Measurements from ENCODE around the gene GNG7. TPM values are rescaled to one million over a fixed set of nuclear protein-coding genes. Genes with fewer than 3 reads are reported as not detected.

The GNG7 gene
- total RNA-seq, 2 donors from 2014 or later, result 12.3 to 12.4 TPM

DNA sequence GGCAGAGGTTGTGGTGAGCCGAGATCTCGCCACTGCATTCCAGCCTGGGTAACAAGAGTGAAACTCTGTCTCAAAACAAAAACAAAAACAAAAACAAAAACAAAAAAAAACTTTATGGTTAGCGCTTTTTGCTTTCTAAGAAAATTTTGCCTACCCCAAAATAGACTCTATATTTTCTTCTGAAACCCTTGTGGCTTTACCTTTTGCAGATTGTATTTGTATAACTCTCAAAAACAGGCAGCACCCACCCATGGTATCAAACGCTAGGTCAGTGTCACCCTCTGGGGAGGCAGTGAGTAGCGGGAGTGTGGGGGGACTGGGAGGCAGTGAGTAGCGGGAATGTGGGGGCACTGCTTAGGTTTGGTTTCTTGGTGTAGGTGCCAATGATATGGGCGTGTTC is 44.9 kb upstream of the GNG7 start:
- no peak overlapping the region for H3K27ac Mint-ChIP-seq
- peaks cover 26% of the 10 kb centered on the region for H3K27me3 ChIP-seq (ENCODE audit: control insufficient read depth, insufficient read depth, low read length, poor library complexity, severe bottlenecking)

DNA sequence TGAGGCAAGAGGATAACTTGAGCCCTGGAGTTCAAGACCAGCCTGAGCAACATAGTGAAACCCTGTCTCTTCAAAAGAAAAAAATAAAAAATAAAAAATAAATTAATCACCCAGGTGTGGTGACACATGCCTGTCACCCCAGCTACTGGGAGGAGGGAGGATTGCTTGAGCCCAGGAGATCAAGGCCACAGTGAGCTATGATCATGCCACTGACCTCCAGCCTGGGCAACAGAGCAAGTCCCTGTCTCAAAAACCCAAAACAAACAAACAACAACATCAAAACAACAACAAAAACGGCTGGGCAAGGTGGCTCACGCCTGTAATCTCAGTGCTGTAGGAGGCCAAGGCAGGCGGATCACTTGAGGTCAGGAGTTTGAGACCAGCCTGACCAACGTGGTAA is 41.6 kb upstream of the GNG7 start:
- peaks cover 2% of the 10 kb centered on the region for H3K4me1 Mint-ChIP-seq
- H3K36me3 ChIP-seq (ENCODE audit: control insufficient read depth, insufficient read depth, low read length), result no peaks in the 10 kb centered on the region
- TF ChIP-seq, protein P1, sequence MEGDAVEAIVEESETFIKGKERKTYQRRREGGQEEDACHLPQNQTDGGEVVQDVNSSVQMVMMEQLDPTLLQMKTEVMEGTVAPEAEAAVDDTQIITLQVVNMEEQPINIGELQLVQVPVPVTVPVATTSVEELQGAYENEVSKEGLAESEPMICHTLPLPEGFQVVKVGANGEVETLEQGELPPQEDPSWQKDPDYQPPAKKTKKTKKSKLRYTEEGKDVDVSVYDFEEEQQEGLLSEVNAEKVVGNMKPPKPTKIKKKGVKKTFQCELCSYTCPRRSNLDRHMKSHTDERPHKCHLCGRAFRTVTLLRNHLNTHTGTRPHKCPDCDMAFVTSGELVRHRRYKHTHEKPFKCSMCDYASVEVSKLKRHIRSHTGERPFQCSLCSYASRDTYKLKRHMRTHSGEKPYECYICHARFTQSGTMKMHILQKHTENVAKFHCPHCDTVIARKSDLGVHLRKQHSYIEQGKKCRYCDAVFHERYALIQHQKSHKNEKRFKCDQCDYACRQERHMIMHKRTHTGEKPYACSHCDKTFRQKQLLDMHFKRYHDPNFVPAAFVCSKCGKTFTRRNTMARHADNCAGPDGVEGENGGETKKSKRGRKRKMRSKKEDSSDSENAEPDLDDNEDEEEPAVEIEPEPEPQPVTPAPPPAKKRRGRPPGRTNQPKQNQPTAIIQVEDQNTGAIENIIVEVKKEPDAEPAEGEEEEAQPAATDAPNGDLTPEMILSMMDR (conservative IDR thresholded peaks at IDR 0.05), result no peak
- peaks cover under 1% of the 10 kb centered on the region for H3K4me1 ChIP-seq (ENCODE audit: control insufficient read depth, insufficient read depth, low read length)
- no peak overlapping the region for H3K4me3 Mint-ChIP-seq
- DNase-seq, result no peak
- no peak overlapping the region for H3K9ac ChIP-seq (ENCODE audit: extremely low read depth, low read length, poor library complexity, severe bottlenecking)
- H3K27me3 ChIP-seq (ENCODE audit: control insufficient read depth, insufficient read depth, low read length, poor library complexity, severe bottlenecking), result peaks cover 40% of the 10 kb centered on the region
- H3K27ac Mint-ChIP-seq, result no peak overlapping the region
- WGBS, 2 experiments (ENCODE audit: insufficient coverage in 1 of 2, insufficient read length in 1 of 2), result 49 to 63% methylated on average over 3 to 4 of the region's 4 CpGs
- H3K27me3 Mint-ChIP-seq (ENCODE audit: insufficient read depth), result peaks cover 33% of the 10 kb centered on the region
- H3K4me3 ChIP-seq (ENCODE audit: low read length), result no peak overlapping the region
- H3K9me3 ChIP-seq (ENCODE audit: control insufficient read depth, low read length), result no peaks in the 10 kb centered on the region
- no peaks in the 10 kb centered on the region for H3K36me3 Mint-ChIP-seq (ENCODE audit: low read depth)
- no peaks in the 10 kb centered on the region for H3K9me3 Mint-ChIP-seq
- no peak overlapping the region for H3K27ac ChIP-seq (ENCODE audit: low read depth, low read length)

More for the DNA sequence above, 44.9 kb upstream of the GNG7 start:
- TF ChIP-seq, protein P1 (conservative IDR thresholded peaks at IDR 0.05), result no peak
- no peaks in the 10 kb centered on the region for H3K9me3 Mint-ChIP-seq
- H3K4me1 Mint-ChIP-seq, result no peaks in the 10 kb centered on the region
- no peak overlapping the region for H3K4me3 Mint-ChIP-seq
- no peak for DNase-seq
- H3K36me3 Mint-ChIP-seq (ENCODE audit: low read depth), result no peaks in the 10 kb centered on the region
- H3K9ac ChIP-seq (ENCODE audit: extremely low read depth, low read length, poor library complexity, severe bottlenecking), result no peak overlapping the region
- no peak overlapping the region for H3K4me3 ChIP-seq (ENCODE audit: low read length)
- 81 to 91% methylated on average over 5 to 7 of the region's 7 CpGs for WGBS, 2 experiments (ENCODE audit: insufficient coverage in 1 of 2, insufficient read length in 1 of 2)
- H3K27ac ChIP-seq (ENCODE audit: low read depth, low read length), result no peak overlapping the region
- H3K9me3 ChIP-seq (ENCODE audit: control insufficient read depth, low read length), result no peaks in the 10 kb centered on the region
- no peaks in the 10 kb centered on the region for H3K36me3 ChIP-seq (ENCODE audit: control insufficient read depth, insufficient read depth, low read length)
- H3K4me1 ChIP-seq (ENCODE audit: control insufficient read depth, insufficient read depth, low read length), result no peaks in the 10 kb centered on the region
- peaks cover 23% of the 10 kb centered on the region for H3K27me3 Mint-ChIP-seq (ENCODE audit: insufficient read depth)

DNA sequence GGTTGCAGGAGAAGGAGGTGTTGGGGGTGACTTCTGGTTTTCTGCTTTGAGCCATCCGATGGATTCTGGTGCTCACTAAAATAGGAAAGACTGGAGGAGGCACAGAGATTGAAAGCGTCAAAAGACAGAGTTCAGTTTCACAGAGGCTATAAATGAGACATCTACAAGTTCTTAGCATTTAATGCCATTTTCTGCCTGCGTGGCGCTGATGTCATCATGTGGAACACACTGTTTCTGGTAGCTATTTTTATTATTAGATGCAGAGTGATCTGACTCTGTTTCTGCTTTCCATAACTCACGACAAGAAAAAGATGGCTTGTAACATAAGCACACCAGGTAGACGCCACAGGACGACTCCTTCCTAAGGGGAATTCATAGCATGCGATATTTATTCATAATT is 40.6 kb upstream of the GNG7 start:
- Histone ChIP-seq H3K36me3 (ENCODE audit: control insufficient read depth, insufficient read depth, low read length) (no peaks in the 10 kb centered on the region), H3K4me1 (ENCODE audit: control insufficient read depth, insufficient read depth, low read length) (peaks cover 3% of the 10 kb centered on the region), H3K27ac (ENCODE audit: low read depth, low read length) (no peak overlapping the region), H3K9ac (ENCODE audit: extremely low read depth, low read length, poor library complexity, severe bottlenecking) (no peak overlapping the region), H3K9me3 (ENCODE audit: control insufficient read depth, low read length) (no peaks in the 10 kb centered on the region), H3K27me3 (ENCODE audit: control insufficient read depth, insufficient read depth, low read length, poor library complexity, severe bottlenecking) (peaks cover 40% of the 10 kb centered on the region), H3K4me3 (ENCODE audit: low read length) (no peak overlapping the region)
- TF ChIP-seq, protein P1 (conservative IDR thresholded peaks at IDR 0.05), result no peak
- no peaks in the 10 kb centered on the region for H3K9me3 Mint-ChIP-seq
- no peak for DNase-seq
- WGBS, 2 experiments (ENCODE audit: insufficient coverage in 1 of 2, insufficient read length in 1 of 2), result 73 to 74% methylated on average over 8 of the region's 8 CpGs
- H3K4me1 Mint-ChIP-seq, result peaks cover 4% of the 10 kb centered on the region
- no peak overlapping the region for H3K4me3 Mint-ChIP-seq
- H3K27me3 Mint-ChIP-seq (ENCODE audit: insufficient read depth), result peaks cover 31% of the 10 kb centered on the region
- H3K27ac Mint-ChIP-seq, result no peak overlapping the region
- peaks cover 2% of the 10 kb centered on the region for H3K36me3 Mint-ChIP-seq (ENCODE audit: low read depth)
